ENCODE measurements around the gene PDE11A.

- TF ChIP-seq CTCF (IDR thresholded peaks at IDR 0.05) (no peak), POLR2A (IDR thresholded peaks at IDR 0.05) (no peak)
These were observed 432.2 kb downstream of the PDE11A start for GRCh38 chr2:177640423-177640822.

Measured in adrenal gland (tissue), 5 donors.